Stimulated activated CD4-positive, alpha-beta T cell treated with anti-CD3 and anti-CD28 coated beads, Interleukin-12 subunit alpha, Interleukin-12 subunit beta, amount 100 ng/mL, for 48 hours (primary cell): ENCODE measurements around the gene RBM5.

ENCODE experiments used
- DNase-seq, 3 donors: peaks; one replicate each; pipeline ENCODE4 v3.0.0-alpha.2; 2020; ENCODE audit warnings: low read depth in 2 of 3, low spot score in 1 of 3

Gene RBM5

DNA sequence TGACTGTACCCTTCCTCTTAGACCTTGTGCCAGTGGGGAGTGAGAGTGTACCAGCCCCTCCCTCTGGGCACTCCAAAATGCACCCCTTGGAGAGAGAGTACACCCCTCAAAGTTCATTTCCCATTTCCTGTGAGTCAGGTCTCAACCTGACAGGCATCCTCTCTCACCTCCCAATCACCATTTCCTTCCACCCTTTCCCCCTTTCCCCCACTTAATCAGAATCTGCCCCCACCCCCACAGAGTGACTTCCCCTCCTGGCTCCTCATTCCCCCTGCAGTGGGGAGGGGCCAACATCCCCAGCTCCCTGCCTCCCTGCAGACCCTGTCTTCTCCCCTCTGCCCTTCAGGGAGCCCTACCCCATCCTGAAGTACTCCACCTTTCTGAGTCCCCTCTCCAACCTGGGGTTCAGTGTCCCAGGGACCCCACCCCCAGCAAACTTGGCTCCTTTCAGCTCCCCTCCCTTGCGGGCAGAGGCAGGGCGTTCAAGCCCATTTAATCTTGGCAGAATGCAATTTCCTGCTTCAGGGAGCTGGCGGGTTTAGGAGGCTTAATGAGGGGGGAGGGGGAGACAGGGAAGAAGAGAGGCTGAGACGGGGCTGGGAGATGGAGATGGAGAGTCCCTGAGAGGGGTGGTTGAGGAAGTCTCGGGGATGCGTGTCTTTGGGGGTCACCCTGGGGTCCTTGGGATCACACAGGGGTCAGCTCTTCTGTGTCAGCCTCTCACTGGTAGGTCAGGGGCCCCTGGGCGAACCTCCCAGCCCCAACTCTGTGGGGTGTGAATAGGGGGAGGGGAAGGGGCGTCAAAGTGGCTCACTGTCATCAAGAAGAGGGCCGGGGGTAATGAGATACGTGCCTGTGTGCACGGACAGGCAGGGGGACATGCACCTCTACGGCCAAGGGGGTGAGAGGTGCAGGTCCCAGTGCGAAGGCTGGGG lies 49.8 kb downstream of the RBM5 start:
- DNase-seq: no peak

DNA sequence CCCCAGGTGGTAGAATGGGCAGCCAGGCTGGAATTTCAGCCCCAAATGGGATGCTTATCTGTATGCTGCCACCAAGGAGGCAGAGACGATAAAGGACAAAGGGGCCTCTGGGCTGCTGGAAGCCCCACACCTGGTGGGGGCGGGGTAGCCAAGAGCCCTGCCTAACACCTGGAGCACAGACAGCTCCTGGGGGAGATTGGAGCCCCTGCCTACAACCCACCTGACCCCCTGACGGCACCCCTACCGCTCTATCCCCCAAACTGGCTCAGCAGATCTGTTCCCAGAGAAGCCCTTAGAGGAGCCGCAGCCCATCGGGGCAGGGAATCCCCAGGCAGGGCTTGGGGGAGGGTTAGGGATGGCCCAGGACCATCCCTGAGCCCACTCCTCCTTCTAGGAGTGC lies 50.6 kb downstream of the RBM5 start:
- DNase-seq: no peak

GRCh38 chr3:50139718-50140423 lies 51.2 kb downstream of the RBM5 start:
- no peak for DNase-seq

- no peak for DNase-seq
Observed at GRCh38 chr3:50140990-50141389, 52.3 kb downstream of the RBM5 start.

DNA sequence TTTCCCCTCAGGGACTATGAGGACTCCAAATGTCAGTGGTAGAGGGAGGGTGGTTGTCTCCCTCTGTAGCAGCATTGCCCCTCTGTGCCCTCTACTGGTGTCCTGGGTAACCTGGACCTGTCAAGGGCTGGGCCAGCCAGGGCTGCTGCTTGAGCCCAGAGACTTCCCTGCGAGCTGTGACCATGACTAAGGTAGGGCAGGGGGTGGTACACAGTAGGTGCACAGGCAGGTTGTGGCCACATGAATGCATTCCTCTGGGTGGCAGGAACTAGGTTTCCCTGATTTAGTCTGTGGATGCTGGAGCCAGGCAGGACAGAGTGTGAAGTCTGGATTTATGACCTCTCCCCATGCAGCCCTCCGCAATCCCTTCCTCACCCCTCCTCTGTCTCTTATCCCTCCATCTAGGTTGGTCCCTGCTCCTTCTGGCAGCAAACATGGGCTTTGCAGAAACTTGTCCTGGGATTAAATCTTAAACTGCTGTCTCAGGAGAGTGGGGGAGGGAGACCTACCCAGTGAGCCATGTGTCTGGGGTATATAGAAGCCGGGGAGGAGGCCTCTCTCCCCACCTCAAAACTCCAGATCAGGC lies 57.7 kb downstream of the RBM5 start:
- no peak for DNase-seq

DNA sequence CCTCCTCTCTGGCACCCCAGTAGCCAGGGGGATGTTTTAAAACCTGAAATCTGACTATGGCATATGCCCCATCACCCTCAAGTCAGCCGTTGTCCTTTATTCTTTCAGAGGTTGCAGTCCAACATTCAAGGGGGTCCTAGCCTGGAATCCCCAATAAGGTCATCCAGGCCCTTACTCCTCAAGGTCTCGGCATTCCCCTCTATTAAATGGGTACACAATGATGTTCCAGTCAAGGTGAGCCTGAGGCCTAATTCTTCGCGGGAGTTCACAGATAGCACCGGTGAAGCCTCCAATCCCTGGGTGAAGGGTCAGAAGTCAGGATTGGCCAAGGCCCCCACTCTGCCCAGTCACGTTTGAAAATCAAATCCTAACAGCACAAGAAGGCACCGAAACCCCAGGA lies 58.3 kb downstream of the RBM5 start:
- no peak for DNase-seq

DNA sequence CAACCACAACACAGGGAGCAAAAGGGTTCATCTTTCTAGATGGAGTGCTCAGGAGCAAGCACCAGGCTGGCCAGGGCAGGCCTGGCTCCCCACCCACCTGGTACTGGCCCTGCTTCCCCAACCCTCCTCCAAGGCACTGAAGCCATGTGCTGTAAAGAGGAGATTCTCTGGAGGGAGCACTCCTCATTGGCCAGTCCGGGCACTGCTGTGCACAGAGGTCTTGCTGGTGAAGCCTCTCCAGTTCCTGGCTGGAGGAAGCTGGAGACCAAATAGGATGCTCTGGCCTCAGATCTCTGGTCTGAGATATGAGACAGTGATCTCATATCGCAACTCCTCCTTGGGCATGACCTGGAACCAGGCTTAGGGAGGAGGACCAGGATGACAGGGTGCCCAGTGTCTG lies 58.7 kb downstream of the RBM5 start:
- no peak for DNase-seq

GRCh38 chr3:50147861-50148260 lies 59.1 kb downstream of the RBM5 start:
- DNase-seq: no peak

DNA sequence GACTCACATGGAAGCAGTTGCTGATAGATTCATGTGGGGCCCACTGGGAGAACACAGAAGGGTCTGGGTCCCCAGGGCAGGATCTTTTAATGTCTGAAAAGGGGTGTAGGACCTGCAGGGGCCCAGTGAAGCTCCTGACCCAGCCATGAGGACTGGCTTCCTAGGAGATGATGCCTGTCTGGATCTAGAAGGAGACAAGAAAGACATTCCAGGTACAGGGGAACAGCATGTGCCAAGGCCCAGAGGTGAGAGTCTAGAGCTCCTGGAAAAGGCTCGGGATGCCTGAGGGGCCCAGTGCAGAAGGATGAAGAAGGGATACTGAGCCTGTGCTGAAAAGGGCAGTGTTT lies 61.7 kb downstream of the RBM5 start:
- DNase-seq: no peak

- DNase-seq: no peak
Observed at GRCh38 chr3:50150863-50151686, 62.4 kb downstream of the RBM5 start.

DNA sequence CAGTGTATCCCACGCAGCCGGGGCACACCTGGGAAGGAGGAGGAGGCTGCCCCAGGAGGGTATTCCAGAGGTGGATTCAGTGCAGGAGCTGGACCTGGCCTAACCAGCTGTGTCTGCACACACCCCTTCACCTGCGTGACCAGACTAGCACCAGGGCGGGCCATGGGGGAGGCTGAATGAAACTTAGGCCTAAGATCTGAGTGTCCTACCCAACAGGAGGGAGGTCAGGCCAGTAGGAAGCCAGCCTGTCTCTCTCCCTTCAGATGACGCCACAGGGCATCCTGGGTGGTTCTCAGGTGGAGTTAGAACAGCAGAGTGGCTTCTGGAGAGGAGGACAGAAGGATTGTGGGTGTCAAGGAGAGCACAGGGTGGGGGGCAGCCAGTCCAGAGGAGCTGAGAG lies 63.0 kb downstream of the RBM5 start:
- no peak for DNase-seq

GRCh38 chr3:50153782-50154475 lies 65.2 kb downstream of the RBM5 start:
- DNase-seq: no peak

DNA sequence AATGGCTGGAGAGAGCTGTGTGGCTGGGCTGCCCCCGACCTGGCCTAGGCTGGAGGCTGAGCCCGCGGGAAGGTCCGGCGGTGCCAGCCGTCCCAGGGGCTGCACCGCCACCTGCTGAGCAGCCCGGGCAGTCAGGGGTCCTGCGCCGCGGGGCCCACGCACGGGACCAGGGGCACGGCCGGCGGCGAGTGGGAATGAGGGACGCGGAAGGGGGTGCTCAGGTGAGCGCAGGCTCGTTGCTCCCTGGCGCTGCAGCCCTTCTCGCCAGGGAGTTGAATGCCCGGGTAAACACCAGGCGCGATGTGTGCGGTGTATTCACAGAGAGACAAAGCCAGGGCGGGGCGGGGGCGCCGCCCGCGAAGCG lies 65.7 kb downstream of the RBM5 start:
- no peak for DNase-seq

DNA sequence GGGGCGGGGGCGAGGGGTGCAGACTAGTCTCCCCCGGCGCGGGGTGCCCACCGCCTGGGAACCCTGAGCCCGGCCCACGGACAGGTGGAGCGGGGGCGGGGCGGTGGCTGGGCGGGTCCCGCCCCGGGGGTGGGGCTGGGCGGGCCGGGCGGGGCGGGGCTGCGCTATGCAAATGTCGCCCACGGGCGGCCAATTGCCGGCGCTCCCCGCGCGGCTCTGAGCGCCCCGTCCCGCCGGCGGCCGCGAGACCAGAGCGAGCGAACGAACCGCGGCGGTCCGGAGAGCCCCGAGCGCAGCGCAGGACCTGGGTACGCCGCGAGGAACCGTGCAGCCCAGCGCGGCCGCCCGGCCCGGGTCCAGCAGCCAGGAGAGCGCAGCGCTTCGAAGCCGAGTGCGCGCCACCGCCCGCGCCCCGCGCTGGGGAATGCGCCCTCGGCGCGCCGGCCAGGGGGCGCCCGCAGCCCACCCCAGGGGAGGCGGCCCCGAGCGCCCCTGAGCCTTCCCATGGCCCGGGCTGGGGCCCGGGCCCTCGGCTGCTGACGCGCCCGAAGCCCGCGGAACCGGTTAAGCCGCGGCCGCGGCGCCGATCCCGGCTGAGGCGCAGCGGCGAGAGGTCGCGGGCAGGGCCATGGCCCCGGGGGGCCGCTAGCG lies 66.2 kb downstream of the RBM5 start, which contains the start of gene SEMA3F:
TSS of gene SEMA3F (plus strand) at position 485 of the 651 bp plus-strand sequence. CDS start 4,299 bp downstream, outside the sequence.
- peak; percentile 11 to 47 (median 20) for DNase-seq

GRCh38 chr3:50155491-50155878 lies 66.8 kb downstream of the RBM5 start:
- no peak for DNase-seq

- no peak for DNase-seq
Observed at GRCh38 chr3:50155891-50156290, 67.2 kb downstream of the RBM5 start.

DNA sequence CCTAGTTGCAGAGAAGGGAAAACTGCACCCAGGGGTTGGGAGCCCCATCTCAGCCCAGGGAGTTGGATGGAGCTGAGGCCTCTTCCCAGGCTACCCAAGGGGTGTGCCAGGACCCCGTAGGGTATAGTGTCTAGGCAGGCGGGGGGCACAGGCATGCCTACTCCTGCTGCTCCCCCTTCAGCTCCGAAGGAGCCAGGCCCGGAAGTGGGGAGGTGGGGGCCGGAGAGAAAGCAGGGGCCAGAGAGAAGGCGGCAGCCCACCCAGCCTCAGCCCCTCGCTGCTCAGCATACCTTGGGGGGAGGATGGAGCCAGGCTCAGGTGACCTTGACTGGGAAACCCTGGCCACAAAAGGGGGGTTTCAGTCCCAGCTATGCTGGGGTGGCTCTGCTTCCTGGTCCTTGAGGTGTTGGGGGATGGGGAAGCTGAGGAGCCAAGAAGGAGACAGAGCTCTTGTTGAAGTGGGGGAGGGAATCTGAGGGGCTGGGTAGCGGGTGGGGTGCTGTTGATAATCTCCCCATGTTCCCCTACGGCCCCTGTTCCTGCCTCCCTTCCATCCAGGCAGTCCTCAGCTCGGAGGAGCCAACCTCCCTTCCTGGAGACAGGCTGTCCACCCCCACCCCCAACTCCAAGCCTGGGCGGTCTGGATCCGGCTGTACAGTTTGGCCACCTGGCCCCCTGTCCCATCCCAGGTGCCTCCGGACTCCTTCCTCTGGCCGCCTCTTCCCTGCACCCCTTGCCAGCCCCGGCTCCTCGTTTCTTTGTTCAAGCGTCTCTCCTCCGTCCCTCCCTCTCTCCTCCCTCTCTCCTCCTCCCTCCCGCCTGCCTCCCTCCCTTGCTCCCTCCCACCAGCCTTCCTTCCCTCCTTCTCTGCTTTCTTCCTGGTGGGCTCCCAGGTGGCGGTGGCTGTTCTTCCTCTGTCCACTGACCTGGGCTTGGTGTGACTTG lies 68.1 kb downstream of the RBM5 start:
- no peak for DNase-seq

DNA sequence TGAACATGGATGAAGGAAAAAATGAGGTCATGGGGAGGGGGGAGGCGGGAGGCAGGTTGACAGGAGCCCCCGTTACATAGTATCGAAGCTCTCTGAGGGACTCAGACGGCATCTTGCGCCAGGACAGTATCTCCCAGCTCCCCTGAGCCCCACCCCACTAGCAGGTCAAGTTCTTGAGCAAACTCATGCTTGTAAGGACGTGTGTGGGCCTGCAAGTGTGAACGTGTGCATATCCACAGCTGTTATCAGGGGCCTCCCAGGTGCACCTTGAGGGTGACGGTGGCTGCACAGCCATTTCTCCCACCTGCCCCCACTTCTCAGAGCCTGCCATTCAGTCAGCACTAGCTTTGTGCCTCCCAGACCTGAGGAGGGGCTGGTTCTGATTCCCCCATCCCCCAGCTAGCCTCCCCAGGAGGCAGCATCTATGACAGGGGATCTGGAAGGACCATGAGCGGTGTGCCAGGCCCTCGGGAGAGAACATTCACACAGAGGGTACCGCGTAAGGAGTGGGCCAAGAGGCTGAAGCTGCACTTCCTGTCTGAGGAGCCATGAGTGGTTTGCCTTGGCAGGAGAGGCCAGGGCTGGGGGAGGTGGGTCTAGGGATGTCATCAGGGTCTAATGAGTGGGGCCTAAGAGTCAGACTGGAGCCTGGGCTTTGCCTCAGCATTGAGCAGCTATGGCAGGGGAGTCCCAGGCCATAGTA lies 69.3 kb downstream of the RBM5 start:
- no peak for DNase-seq
